Activated naive CD8-positive, alpha-beta T cell treated with anti-CD3 and anti-CD28 coated beads for 36 hours (primary cell): ENCODE measurements around the gene GBE1. TPM values are rescaled to one million over a fixed set of nuclear protein-coding genes. Genes with fewer than 3 reads are reported as not detected.

Experiments used
- DNase-seq: peaks from one replicate; pipeline ENCODE4 v3.0.0; 2021
- H3K27ac Mint-ChIP-seq: one replicate; pipeline ENCODE4 v1.8.0; 2022; ENCODE audit warnings: mild to moderate bottlenecking, moderate library complexity, mixed read lengths
- H3K27me3 Mint-ChIP-seq: one replicate; pipeline ENCODE4 v1.8.0; 2022; ENCODE audit warnings: mild to moderate bottlenecking, mixed read lengths
- H3K36me3 Mint-ChIP-seq: one replicate; pipeline ENCODE4 v1.8.0; 2021; ENCODE audit warnings: mild to moderate bottlenecking, mixed read lengths
- H3K4me1 Mint-ChIP-seq: one replicate; pipeline ENCODE4 v1.8.0; 2021; ENCODE audit warnings: mixed read lengths
- H3K4me3 Mint-ChIP-seq: one replicate; pipeline ENCODE4 v1.8.0; 2022; ENCODE audit warnings: mild to moderate bottlenecking, moderate library complexity, mixed read lengths
- H3K9me3 Mint-ChIP-seq: one replicate; pipeline ENCODE4 v1.8.0; 2022; ENCODE audit warnings: mixed read lengths
- total RNA-seq, 2 experiments: library from RNA; stranded (reverse); gene quantifications; one replicate each; pipeline ENCODE4 v1.2.3, GENCODE V29; 2021

GBE1 gene
- total RNA-seq, 2 experiments from 2014 or later, result 69.2 to 70.4 TPM

DNA sequence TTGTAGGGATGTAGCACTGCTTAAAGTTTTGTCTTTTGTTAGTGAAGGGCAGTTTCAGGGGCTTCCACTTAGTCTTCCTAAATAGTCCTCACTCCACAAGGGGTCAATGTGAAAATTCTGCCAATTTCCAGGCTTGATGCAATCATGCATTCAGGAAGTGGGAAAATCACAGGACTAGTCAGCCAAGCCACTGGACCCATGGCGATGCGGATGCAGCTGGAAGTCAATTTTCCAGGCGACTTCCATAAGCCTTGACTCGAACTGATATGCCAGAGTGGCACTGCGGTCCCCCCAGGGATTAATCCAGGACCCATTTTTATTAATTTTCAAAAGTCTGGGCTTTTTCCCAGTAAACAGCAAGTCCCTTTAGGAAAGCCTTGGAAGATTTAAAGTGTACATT is 26.1 kb downstream of the GBE1 start:
- no peak for DNase-seq
- Mint-ChIP-seq H3K27me3 (no peaks in the 10 kb centered on the region), H3K4me1 (peaks cover 11% of the 10 kb centered on the region), H3K36me3 (peaks cover 34% of the 10 kb centered on the region), H3K27ac (no peak overlapping the region), H3K4me3 (no peak overlapping the region), H3K9me3 (no peaks in the 10 kb centered on the region)

- Mint-ChIP-seq H3K4me1 (peaks cover 11% of the 10 kb centered on the region), H3K27ac (no peak overlapping the region)
- DNase-seq, result no peak
Measured at GRCh38 chr3:81734742-81735141, 26.7 kb downstream of the GBE1 start.

DNA sequence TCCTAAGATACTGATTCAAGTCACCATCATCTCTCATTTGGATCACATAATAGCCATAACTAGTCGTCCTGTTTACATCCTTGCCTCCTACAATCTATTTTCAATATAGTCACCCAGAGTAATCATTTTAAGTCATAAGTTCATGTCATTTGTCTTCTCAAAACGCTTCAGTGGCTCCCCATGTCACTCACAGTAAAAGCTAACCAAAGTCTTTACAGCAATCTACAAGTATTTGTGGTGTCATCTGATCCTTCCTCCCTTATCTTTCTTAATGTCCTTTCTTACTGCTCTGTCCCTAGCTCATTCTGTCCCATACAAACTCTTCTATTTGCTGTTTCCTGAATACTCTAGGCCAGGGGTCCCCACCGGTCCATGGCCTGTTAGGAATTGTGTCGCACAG is 28.8 kb downstream of the GBE1 start:
- H3K27me3 Mint-ChIP-seq, result no peaks in the 10 kb centered on the region
- no peak for DNase-seq
- no peak overlapping the region for H3K4me3 Mint-ChIP-seq
- H3K27ac Mint-ChIP-seq, result no peak overlapping the region
- no peaks in the 10 kb centered on the region for H3K9me3 Mint-ChIP-seq
- peaks cover 11% of the 10 kb centered on the region for H3K4me1 Mint-ChIP-seq
- H3K36me3 Mint-ChIP-seq, result peaks cover 28% of the 10 kb centered on the region

More at GRCh38 chr3:81734742-81735141, 26.7 kb downstream of the GBE1 start:
- Mint-ChIP-seq H3K36me3 (peaks cover 34% of the 10 kb centered on the region), H3K4me3 (no peak overlapping the region), H3K9me3 (no peaks in the 10 kb centered on the region), H3K27me3 (no peaks in the 10 kb centered on the region)

DNA sequence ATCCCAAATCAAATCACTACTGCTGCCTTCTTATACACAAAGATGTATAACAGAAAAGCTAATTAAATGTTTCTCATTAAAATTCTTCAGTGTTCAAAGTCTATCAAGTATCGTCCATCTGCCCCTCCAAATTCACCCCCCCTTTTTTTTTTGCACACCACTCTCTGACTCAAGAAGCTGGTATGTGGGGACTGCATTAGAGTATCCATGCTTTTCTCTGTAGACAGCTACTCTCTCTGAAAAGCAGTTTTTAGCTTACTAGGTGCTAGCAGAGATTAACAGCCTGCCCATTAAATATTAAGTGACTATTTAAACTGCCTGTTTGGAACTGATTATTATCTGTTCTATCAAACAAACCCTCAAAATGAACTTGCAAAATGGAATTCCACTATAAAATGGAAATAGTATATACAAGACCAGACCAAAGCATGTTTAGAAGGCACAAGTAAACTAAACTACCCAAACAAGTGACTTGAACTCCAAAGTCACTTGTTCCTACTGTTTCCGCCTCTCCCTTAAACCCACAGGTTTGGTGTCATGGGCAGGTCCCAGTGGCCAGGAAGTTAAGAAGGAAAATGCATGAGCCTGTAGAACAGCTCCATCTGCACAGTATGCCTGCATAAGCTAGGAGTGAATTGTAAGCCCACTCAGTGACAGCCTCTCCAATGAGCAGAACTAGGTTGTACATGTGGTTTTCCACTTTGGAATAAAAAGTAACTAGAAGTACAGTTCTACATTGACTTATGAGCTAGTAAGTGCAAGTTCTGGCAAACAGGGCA is 32.5 kb downstream of the GBE1 start:
- no peak for DNase-seq
- Mint-ChIP-seq H3K27ac (no peak overlapping the region), H3K9me3 (no peaks in the 10 kb centered on the region), H3K4me3 (no peak overlapping the region), H3K4me1 (peaks cover 6% of the 10 kb centered on the region), H3K36me3 (peaks cover 27% of the 10 kb centered on the region), H3K27me3 (no peaks in the 10 kb centered on the region)

- no peaks in the 10 kb centered on the region for H3K9me3 Mint-ChIP-seq
- no peak overlapping the region for H3K27ac Mint-ChIP-seq
- H3K36me3 Mint-ChIP-seq, result peaks cover 21% of the 10 kb centered on the region
- H3K27me3 Mint-ChIP-seq, result no peaks in the 10 kb centered on the region
- DNase-seq, result no peak
- no peak overlapping the region for H3K4me3 Mint-ChIP-seq
- peaks cover 5% of the 10 kb centered on the region for H3K4me1 Mint-ChIP-seq
Measured at GRCh38 chr3:81726735-81727134, 34.7 kb downstream of the GBE1 start.

DNA sequence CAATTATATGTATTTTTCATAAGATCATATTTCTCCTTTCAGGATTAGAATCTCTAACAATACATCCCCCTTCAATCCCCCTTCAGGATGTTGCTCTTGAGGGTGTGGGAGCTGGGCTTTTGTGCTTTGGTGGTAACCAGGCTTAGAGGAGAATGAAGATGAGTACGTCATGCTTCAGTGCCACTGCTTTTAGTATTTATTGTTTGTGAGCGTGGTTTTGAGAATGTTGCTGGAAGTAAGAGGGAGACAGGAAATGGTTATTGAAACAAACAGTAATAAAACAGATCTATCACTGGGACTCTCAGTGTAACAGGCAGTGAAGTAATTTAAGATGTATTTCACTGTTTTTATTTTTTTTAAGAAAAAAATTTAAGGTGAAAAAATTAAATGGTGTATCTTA is 35.3 kb downstream of the GBE1 start:
- no peak for DNase-seq
- Mint-ChIP-seq H3K27me3 (no peaks in the 10 kb centered on the region), H3K27ac (no peak overlapping the region), H3K9me3 (no peaks in the 10 kb centered on the region), H3K36me3 (peaks cover 19% of the 10 kb centered on the region), H3K4me3 (no peak overlapping the region), H3K4me1 (peaks cover 5% of the 10 kb centered on the region)

- H3K9me3 Mint-ChIP-seq, result no peaks in the 10 kb centered on the region
- H3K4me3 Mint-ChIP-seq, result no peak overlapping the region
- no peaks in the 10 kb centered on the region for H3K27me3 Mint-ChIP-seq
- no peak for DNase-seq
- no peak overlapping the region for H3K27ac Mint-ChIP-seq
- peaks cover 19% of the 10 kb centered on the region for H3K36me3 Mint-ChIP-seq
- peaks cover 5% of the 10 kb centered on the region for H3K4me1 Mint-ChIP-seq
Measured at GRCh38 chr3:81723732-81724313, 37.6 kb downstream of the GBE1 start.

- H3K36me3 Mint-ChIP-seq, result peaks cover 6% of the 10 kb centered on the region
- H3K4me1 Mint-ChIP-seq, result no peaks in the 10 kb centered on the region
- no peak overlapping the region for H3K4me3 Mint-ChIP-seq
- H3K27ac Mint-ChIP-seq, result no peak overlapping the region
- no peaks in the 10 kb centered on the region for H3K27me3 Mint-ChIP-seq
- no peak for DNase-seq
- no peaks in the 10 kb centered on the region for H3K9me3 Mint-ChIP-seq
Measured at GRCh38 chr3:81718311-81718710, 43.1 kb downstream of the GBE1 start.

DNA sequence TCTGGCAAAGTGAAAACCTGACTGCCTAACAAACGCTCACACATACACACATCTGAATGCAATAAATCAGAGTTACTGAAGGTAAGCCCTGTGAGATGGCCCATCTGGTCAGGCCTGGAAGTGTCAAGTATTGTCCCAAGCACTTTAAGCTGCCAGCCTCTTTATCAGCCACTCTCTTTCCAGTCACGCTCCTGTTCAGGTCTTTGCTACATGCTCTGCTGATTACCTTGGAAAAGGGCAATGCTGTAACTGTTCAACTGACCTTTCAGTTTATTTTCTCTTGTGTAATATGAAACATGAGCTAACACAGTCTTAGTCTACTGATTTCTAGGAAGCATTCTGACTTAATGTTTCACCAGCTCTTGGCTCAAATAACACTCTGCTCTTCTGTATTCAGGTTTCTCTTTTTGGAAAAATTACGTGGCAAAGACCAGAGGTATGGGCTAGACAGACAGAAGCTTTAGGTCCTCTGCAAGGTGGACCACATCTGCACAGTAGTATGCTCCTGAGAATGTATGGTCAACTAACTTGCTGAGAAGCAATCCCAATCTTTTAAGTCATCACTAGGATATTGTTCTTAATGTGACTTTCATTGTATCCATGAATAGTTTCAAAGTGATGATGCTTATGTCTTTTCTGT is 44.5 kb downstream of the GBE1 start:
- Mint-ChIP-seq H3K27me3 (no peaks in the 10 kb centered on the region), H3K27ac (no peak overlapping the region), H3K4me1 (no peaks in the 10 kb centered on the region), H3K4me3 (no peak overlapping the region), H3K9me3 (no peaks in the 10 kb centered on the region), H3K36me3 (peaks cover 12% of the 10 kb centered on the region)
- no peak for DNase-seq

GRCh38 chr3:81713031-81713430 is 48.4 kb downstream of the GBE1 start:
- DNase-seq, result no peak
- H3K27ac Mint-ChIP-seq, result no peak overlapping the region
- H3K36me3 Mint-ChIP-seq, result peaks cover 17% of the 10 kb centered on the region
- no peaks in the 10 kb centered on the region for H3K4me1 Mint-ChIP-seq
- H3K9me3 Mint-ChIP-seq, result no peaks in the 10 kb centered on the region
- H3K27me3 Mint-ChIP-seq, result no peaks in the 10 kb centered on the region
- no peak overlapping the region for H3K4me3 Mint-ChIP-seq

DNA sequence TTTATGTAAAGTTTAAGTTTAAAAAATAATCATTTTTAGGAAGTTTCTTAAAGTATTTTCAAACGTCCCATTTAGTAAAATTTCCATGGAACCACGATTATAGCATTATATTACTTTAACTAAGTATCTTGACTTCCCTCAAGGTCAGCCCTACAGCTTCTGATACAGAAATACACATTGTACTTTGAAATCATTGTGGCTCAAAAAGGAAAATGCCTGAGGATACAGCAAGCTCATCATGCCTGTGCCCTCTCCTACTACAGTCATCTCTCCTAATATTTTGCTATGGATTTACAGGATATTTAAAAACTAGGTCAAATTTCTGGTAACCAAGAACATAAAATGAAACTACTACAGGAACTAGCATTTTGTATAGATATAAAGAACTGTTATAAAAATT is 51.8 kb downstream of the GBE1 start:
- Mint-ChIP-seq H3K4me1 (no peaks in the 10 kb centered on the region), H3K27me3 (no peaks in the 10 kb centered on the region), H3K27ac (no peak overlapping the region), H3K9me3 (no peaks in the 10 kb centered on the region), H3K4me3 (no peak overlapping the region), H3K36me3 (peaks cover 19% of the 10 kb centered on the region)
- no peak for DNase-seq

DNA sequence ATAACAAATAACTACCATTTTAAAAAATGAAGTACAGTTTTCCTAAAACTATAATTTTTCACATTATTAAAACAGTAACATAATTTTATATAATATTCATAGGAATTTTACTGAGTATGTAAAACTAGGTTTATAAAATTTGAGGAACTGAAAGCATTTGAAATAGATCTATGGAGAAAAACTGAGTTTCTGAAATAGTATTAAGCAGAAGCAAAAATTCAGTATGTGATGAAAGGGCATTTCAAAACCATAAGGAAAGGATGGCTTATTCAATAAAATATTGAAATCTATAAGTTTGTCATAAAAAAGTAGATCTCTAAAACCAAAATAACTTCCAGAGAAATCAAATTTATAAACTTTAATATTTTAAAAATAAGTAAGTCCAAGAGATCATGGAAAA is 53.4 kb downstream of the GBE1 start:
- peaks cover 15% of the 10 kb centered on the region for H3K36me3 Mint-ChIP-seq
- H3K27me3 Mint-ChIP-seq, result no peaks in the 10 kb centered on the region
- H3K4me3 Mint-ChIP-seq, result no peak overlapping the region
- no peak overlapping the region for H3K27ac Mint-ChIP-seq
- no peak for DNase-seq
- no peaks in the 10 kb centered on the region for H3K9me3 Mint-ChIP-seq
- no peaks in the 10 kb centered on the region for H3K4me1 Mint-ChIP-seq

- Mint-ChIP-seq H3K36me3 (peaks cover 16% of the 10 kb centered on the region), H3K4me1 (no peaks in the 10 kb centered on the region), H3K9me3 (no peaks in the 10 kb centered on the region), H3K27ac (no peak overlapping the region), H3K4me3 (no peak overlapping the region), H3K27me3 (no peaks in the 10 kb centered on the region)
- DNase-seq, result no peak
Measured at GRCh38 chr3:81702126-81702525, 59.3 kb downstream of the GBE1 start.

DNA sequence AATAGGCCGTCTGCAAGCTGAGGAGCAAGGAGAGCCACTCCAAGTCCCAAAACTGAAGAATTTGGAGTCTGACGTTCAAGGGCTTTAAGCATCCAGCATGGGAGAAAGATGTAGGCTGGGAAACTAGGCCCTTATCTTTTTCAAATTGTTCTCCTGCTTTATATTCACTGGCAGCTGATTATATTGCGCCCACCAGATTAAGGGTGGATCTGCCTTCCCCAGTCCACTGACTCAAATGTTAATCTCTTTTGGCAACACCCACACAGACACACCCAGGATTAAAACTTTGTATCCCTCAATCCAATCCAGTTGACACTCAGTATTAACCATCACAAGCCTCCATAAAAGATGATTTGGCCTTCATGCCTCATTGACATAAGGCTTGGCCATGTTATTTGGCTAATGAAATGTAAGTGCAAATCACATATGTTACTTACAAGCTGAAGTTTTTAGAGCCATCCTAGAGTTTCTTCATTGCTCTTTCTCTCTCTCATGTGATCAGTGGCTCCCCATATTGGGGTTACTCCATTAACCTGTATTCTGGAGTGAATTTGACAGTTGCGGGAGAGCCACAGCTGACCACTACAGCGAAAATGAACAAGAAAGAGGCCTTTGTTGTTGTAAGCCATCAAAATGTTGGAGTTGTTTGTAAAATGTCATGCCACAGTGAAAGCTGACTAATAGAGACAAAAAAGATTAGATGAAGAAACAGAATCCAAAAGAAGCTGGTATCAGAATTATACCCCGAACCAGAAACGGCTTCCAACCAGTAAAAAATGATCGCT is 61.7 kb downstream of the GBE1 start:
- Mint-ChIP-seq H3K36me3 (peaks cover 20% of the 10 kb centered on the region), H3K4me3 (no peak overlapping the region), H3K4me1 (no peaks in the 10 kb centered on the region), H3K27me3 (no peaks in the 10 kb centered on the region), H3K9me3 (no peaks in the 10 kb centered on the region), H3K27ac (no peak overlapping the region)
- DNase-seq, result no peak

DNA sequence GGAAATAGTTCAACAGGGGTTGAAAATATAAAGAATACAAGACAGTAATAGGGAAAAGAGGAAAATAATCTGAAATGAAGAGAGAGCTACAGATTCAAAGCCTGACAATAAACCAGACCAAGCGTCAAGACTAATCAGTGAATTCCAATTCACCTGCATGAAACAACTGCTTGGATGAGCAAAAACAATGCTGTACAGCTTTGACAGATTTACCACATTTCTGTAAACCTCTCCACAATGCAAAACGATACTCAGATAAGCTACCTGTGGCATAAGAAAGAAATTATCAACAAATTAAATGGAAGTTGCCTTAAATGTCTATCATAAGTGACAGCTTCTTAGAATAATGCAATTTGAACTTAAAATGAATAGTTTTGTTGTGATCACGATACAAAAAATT is 65.4 kb downstream of the GBE1 start:
- no peaks in the 10 kb centered on the region for H3K27me3 Mint-ChIP-seq
- H3K9me3 Mint-ChIP-seq, result no peaks in the 10 kb centered on the region
- H3K4me3 Mint-ChIP-seq, result no peak overlapping the region
- H3K36me3 Mint-ChIP-seq, result peaks cover 18% of the 10 kb centered on the region
- no peaks in the 10 kb centered on the region for H3K4me1 Mint-ChIP-seq
- DNase-seq, result no peak
- H3K27ac Mint-ChIP-seq, result no peak overlapping the region
